ENCODE data around the gene ABLIM2. TPM values are rescaled to one million over a fixed set of nuclear protein-coding genes. Genes with fewer than 3 reads are reported as not detected.

ABLIM2 gene
- total and polyA plus RNA-seq, 2 experiments from 2014 or later: 1.5 to 4.3 TPM

DNA sequence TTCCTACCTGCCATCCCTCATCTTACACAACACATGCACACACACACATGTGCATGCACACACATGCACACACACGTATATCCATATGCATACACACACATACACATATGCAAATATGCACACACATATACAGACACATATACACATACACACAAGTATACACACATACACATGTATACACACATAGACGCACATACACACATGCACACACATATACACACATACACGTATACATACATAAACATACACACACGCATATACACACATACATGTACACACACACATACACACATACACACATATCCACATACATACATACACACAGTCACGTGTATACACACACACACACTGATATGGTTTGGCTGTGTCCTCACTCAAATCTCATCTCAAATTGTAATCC lies 182.0 kb downstream of the ABLIM2 start (continued):
- TF ChIP-seq, protein P1, sequence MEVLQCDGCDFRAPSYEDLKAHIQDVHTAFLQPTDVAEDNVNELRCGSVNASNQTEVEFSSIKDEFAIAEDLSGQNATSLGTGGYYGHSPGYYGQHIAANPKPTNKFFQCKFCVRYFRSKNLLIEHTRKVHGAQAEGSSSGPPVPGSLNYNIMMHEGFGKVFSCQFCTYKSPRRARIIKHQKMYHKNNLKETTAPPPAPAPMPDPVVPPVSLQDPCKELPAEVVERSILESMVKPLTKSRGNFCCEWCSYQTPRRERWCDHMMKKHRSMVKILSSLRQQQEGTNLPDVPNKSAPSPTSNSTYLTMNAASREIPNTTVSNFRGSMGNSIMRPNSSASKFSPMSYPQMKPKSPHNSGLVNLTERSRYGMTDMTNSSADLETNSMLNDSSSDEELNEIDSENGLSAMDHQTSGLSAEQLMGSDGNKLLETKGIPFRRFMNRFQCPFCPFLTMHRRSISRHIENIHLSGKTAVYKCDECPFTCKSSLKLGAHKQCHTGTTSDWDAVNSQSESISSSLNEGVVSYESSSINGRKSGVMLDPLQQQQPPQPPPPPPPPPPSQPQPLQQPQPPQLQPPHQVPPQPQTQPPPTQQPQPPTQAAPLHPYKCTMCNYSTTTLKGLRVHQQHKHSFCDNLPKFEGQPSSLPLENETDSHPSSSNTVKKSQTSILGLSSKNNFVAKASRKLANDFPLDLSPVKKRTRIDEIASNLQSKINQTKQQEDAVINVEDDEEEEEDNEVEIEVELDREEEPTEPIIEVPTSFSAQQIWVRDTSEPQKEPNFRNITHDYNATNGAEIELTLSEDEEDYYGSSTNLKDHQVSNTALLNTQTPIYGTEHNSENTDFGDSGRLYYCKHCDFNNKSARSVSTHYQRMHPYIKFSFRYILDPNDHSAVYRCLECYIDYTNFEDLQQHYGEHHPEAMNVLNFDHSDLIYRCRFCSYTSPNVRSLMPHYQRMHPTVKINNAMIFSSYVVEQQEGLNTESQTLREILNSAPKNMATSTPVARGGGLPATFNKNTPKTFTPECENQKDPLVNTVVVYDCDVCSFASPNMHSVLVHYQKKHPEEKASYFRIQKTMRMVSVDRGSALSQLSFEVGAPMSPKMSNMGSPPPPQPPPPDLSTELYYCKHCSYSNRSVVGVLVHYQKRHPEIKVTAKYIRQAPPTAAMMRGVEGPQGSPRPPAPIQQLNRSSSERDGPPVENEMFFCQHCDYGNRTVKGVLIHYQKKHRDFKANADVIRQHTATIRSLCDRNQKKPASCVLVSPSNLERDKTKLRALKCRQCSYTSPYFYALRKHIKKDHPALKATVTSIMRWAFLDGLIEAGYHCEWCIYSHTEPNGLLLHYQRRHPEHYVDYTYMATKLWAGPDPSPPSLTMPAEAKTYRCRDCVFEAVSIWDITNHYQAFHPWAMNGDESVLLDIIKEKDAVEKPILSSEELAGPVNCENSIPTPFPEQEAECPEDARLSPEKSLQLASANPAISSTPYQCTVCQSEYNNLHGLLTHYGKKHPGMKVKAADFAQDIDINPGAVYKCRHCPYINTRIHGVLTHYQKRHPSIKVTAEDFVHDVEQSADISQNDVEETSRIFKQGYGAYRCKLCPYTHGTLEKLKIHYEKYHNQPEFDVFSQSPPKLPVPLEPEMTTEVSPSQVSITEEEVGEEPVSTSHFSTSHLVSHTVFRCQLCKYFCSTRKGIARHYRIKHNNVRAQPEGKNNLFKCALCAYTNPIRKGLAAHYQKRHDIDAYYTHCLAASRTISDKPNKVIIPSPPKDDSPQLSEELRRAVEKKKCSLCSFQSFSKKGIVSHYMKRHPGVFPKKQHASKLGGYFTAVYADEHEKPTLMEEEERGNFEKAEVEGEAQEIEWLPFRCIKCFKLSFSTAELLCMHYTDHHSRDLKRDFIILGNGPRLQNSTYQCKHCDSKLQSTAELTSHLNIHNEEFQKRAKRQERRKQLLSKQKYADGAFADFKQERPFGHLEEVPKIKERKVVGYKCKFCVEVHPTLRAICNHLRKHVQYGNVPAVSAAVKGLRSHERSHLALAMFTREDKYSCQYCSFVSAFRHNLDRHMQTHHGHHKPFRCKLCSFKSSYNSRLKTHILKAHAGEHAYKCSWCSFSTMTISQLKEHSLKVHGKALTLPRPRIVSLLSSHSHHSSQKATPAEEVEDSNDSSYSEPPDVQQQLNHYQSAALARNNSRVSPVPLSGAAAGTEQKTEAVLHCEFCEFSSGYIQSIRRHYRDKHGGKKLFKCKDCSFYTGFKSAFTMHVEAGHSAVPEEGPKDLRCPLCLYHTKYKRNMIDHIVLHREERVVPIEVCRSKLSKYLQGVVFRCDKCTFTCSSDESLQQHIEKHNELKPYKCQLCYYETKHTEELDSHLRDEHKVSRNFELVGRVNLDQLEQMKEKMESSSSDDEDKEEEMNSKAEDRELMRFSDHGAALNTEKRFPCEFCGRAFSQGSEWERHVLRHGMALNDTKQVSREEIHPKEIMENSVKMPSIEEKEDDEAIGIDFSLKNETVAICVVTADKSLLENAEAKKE (CRISPR knock-in tag; IDR thresholded peaks at IDR 0.05): no peak
- TF ChIP-seq EZH2phosphoT487 (IDR thresholded peaks at IDR 0.05; ENCODE audit: unreplicated experiment) (no peak), NANOG (IDR thresholded peaks at IDR 0.05; ENCODE audit: borderline replicate concordance) (no peak), CREB1 (CRISPR knock-in tag; IDR thresholded peaks at IDR 0.05; ENCODE audit: low read depth) (no peak)
- TF ChIP-seq, protein P2, sequence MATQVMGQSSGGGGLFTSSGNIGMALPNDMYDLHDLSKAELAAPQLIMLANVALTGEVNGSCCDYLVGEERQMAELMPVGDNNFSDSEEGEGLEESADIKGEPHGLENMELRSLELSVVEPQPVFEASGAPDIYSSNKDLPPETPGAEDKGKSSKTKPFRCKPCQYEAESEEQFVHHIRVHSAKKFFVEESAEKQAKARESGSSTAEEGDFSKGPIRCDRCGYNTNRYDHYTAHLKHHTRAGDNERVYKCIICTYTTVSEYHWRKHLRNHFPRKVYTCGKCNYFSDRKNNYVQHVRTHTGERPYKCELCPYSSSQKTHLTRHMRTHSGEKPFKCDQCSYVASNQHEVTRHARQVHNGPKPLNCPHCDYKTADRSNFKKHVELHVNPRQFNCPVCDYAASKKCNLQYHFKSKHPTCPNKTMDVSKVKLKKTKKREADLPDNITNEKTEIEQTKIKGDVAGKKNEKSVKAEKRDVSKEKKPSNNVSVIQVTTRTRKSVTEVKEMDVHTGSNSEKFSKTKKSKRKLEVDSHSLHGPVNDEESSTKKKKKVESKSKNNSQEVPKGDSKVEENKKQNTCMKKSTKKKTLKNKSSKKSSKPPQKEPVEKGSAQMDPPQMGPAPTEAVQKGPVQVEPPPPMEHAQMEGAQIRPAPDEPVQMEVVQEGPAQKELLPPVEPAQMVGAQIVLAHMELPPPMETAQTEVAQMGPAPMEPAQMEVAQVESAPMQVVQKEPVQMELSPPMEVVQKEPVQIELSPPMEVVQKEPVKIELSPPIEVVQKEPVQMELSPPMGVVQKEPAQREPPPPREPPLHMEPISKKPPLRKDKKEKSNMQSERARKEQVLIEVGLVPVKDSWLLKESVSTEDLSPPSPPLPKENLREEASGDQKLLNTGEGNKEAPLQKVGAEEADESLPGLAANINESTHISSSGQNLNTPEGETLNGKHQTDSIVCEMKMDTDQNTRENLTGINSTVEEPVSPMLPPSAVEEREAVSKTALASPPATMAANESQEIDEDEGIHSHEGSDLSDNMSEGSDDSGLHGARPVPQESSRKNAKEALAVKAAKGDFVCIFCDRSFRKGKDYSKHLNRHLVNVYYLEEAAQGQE (IDR thresholded peaks at IDR 0.05; ENCODE audit: unreplicated experiment): no peak

DNA sequence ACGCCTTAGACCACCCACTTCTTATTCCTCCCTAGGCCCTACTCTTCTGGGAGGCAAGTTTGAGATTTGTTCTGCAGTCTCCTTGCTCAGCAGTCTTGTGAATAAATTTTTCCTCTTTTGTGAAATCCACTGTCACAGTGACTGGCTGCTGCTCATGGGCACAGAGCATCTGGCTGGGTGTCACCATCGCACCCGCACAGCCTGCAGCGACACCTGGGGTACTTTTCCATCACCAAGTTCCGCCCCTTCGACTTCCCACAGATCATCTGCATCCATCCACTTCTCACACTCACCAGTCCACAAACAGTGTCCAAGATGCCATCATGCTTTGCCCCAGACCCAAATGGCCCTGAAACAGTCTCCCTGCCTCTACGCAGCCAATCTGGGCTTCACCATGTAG lies 182.6 kb downstream of the ABLIM2 start:
- H3K27me3 Mint-ChIP-seq (ENCODE audit: insufficient read depth, low read depth, poor library complexity): peaks cover 16% of the 10 kb centered on the region
- Histone ChIP-seq H3K4me1 (ENCODE audit: insufficient read depth) (peaks cover 25% of the 10 kb centered on the region), H3K27me3 (ENCODE audit: insufficient read depth) (no peaks in the 10 kb centered on the region), H3K4me3 (no peak overlapping the region), H2AFZ (no peak overlapping the region), H3F3A (replicated peaks; ENCODE audit: low read depth) (peaks cover 4% of the 10 kb centered on the region; the same call in 1 of the 2 replicates), H3K79me2 (replicated peaks; ENCODE audit: insufficient read depth) (no peaks in the 10 kb centered on the region), H4K20me1 (replicated peaks; ENCODE audit: insufficient read depth) (no peaks in the 10 kb centered on the region), H3K27ac (ENCODE audit: low read depth) (no peak overlapping the region), H3K9me2 (ENCODE audit: insufficient read depth) (no peaks in the 10 kb centered on the region), H3K4me2 (no peak overlapping the region), H3K36me3 (ENCODE audit: insufficient read depth) (no peaks in the 10 kb centered on the region)
- ATAC-seq (no peak), DNase-seq (ENCODE audit: low spot score) (no peak)
- no peak overlapping the region for H3K27ac Mint-ChIP-seq
- H3K36me3 Mint-ChIP-seq (ENCODE audit: low read depth): peaks cover under 1% of the 10 kb centered on the region; the same call in 1 of the 3 replicates
- peaks cover 29% of the 10 kb centered on the region for H3K4me1 Mint-ChIP-seq
- no peak overlapping the region for H3K4me3 Mint-ChIP-seq
- peaks cover 2% of the 10 kb centered on the region; the same call in 2 of the 3 replicates for H3K9me3 Mint-ChIP-seq
- TF ChIP-seq, protein P3, sequence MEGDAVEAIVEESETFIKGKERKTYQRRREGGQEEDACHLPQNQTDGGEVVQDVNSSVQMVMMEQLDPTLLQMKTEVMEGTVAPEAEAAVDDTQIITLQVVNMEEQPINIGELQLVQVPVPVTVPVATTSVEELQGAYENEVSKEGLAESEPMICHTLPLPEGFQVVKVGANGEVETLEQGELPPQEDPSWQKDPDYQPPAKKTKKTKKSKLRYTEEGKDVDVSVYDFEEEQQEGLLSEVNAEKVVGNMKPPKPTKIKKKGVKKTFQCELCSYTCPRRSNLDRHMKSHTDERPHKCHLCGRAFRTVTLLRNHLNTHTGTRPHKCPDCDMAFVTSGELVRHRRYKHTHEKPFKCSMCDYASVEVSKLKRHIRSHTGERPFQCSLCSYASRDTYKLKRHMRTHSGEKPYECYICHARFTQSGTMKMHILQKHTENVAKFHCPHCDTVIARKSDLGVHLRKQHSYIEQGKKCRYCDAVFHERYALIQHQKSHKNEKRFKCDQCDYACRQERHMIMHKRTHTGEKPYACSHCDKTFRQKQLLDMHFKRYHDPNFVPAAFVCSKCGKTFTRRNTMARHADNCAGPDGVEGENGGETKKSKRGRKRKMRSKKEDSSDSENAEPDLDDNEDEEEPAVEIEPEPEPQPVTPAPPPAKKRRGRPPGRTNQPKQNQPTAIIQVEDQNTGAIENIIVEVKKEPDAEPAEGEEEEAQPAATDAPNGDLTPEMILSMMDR (conservative IDR thresholded peaks at IDR 0.05; ENCODE audit: low read depth in 2 of 2): no peak
- TF ChIP-seq, protein P2 (IDR thresholded peaks at IDR 0.05; ENCODE audit: unreplicated experiment): no peak
- TF ChIP-seq CREB1 (CRISPR knock-in tag; IDR thresholded peaks at IDR 0.05; ENCODE audit: low read depth) (no peak), STAT1 (IDR thresholded peaks at IDR 0.05; ENCODE audit: unreplicated experiment) (no peak)
- TF ChIP-seq, protein P4, sequence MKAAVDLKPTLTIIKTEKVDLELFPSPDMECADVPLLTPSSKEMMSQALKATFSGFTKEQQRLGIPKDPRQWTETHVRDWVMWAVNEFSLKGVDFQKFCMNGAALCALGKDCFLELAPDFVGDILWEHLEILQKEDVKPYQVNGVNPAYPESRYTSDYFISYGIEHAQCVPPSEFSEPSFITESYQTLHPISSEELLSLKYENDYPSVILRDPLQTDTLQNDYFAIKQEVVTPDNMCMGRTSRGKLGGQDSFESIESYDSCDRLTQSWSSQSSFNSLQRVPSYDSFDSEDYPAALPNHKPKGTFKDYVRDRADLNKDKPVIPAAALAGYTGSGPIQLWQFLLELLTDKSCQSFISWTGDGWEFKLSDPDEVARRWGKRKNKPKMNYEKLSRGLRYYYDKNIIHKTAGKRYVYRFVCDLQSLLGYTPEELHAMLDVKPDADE (IDR thresholded peaks at IDR 0.05): no peak
